Mesenteric fat pad (tissue), 1 donor: ENCODE data around the gene RAB23. TPM values are rescaled to one million over a fixed set of nuclear protein-coding genes. Genes with fewer than 3 reads are reported as not detected.
"Not testable (repeated sequence)": the region's sequence is repeated elsewhere in the genome, so short reads cannot be mapped to it uniquely, and the experiment has no call there.

Source experiments
- DNase-seq: peaks from one replicate; pipeline ENCODE4 v3.0.0-alpha.2; 2020; ENCODE audit warnings: low spot score
- total RNA-seq: library from RNA; stranded (reverse); fragmentation: NEBNext Ultra II Directional; extraction: Animal tissue kit (Norgen Biotek cat#: 25700); gene quantifications from one replicate; pipeline ENCODE4 v1.2.1, GENCODE V29; 2021
- donor health status: DM: yes; HTN: yes; CAD: no.

Gene RAB23
- total RNA-seq, 1 donor from 2014 or later: 9.4 TPM

- not testable (repeated sequence) for DNase-seq
These were observed 21.4 kb upstream of the RAB23 start for GRCh38 chr6:57243526-57243925.

- DNase-seq: no peak
These were observed 20.4 kb upstream of the RAB23 start for GRCh38 chr6:57242505-57242904.

- DNase-seq: no peak
These were observed 4.1 kb upstream of the RAB23 start for GRCh38 chr6:57226221-57226620.

- no peak for DNase-seq
These were observed 2.8 kb upstream of the RAB23 start for GRCh38 chr6:57224769-57225515.

- no peak for DNase-seq
These were observed 603 bp upstream of the RAB23 start for GRCh38 chr6:57222743-57223077.

- DNase-seq: no peak
These were observed 744 bp downstream of the RAB23 start for GRCh38 chr6:57221191-57221935.

- no peak for DNase-seq
These were observed 1.9 kb downstream of the RAB23 start for GRCh38 chr6:57220083-57220703.

GRCh38 chr6:57217270-57217669 lies 4.8 kb downstream of the RAB23 start:
- no peak for DNase-seq

- DNase-seq: no peak
These were observed 5.6 kb downstream of the RAB23 start for GRCh38 chr6:57216235-57217101.

- DNase-seq: no peak
These were observed 6.8 kb downstream of the RAB23 start for GRCh38 chr6:57215260-57215659.

- no peak for DNase-seq
These were observed 12.0 kb downstream of the RAB23 start for GRCh38 chr6:57210060-57210459.

GRCh38 chr6:57209030-57209429 lies 13.1 kb downstream of the RAB23 start:
- no peak for DNase-seq

- DNase-seq: no peak
These were observed 14.2 kb downstream of the RAB23 start for GRCh38 chr6:57207872-57208271.

GRCh38 chr6:57207141-57207540 lies 15.0 kb downstream of the RAB23 start:
- no peak for DNase-seq

GRCh38 chr6:57205550-57206328 lies 16.4 kb downstream of the RAB23 start:
- DNase-seq: no peak

GRCh38 chr6:57201718-57202117 lies 20.4 kb downstream of the RAB23 start:
- DNase-seq: no peak

- no peak for DNase-seq
These were observed 23.0 kb downstream of the RAB23 start for GRCh38 chr6:57198926-57199636.

- no peak for DNase-seq
These were observed 26.6 kb downstream of the RAB23 start for GRCh38 chr6:57195457-57195856.

GRCh38 chr6:57193177-57193576 lies 28.9 kb downstream of the RAB23 start:
- no peak for DNase-seq

- no peak for DNase-seq
These were observed 32.0 kb downstream of the RAB23 start for GRCh38 chr6:57190140-57190539.
